ENCODE results near the gene PLCB1. TPM values are rescaled to one million over a fixed set of nuclear protein-coding genes. Genes with fewer than 3 reads are reported as not detected.

Gene PLCB1
- total RNA-seq, 1 donor from 2014 or later: 10.7 TPM

DNA sequence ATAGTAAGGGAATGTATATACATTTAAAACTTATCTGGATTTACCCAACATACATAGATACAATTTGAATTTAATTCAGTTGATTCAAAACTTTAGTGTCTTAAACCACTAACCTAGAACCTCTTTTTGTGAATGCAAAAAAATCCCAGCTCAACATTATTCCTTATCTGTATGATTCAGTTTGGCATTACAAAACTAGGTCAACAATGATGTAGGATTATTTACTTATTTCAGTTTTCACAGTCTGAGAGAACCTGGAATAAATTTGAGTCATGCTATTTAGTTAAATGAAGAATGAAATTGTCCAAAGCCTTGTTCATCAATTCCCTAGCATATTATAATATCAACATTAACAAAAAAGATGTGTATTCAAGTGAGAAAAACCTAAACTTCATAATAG is 7.4 kb upstream of the PLCB1 start:
- H3K36me3 Mint-ChIP-seq (ENCODE audit: low read depth, unreplicated experiment): no peaks in the 10 kb centered on the region
- TF ChIP-seq EZH2 (IDR thresholded peaks at IDR 0.05; ENCODE audit: insufficient read depth, low read length) (no peak), CTCF (IDR thresholded peaks at IDR 0.05; ENCODE audit: insufficient read depth, low read depth, low read length) (no peak)
- H3K27ac Mint-ChIP-seq (ENCODE audit: unreplicated experiment): no peak overlapping the region

DNA sequence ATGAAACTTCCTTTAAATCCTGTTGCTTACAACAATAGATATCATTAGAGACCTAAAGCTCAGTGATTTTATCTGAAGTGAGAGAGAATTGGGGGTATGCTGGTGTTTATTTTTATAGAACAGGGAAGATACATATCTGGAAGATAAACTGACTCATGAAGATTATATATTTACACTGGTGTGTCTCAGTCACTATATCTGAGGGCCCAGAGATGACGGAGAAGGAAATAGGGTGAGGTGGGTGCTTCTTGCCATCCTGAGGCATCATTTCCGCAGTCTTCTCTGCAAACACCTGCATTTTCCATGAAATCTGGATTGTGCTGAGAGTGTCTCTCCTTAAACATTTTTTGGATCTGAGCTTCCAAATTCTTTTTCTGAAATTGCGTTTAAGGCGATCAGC is 5.9 kb upstream of the PLCB1 start:
- FAIRE-seq (no peak), DNase-seq (ENCODE audit: low read depth) (no peak)
- Histone ChIP-seq H2AFZ (ENCODE audit: low read depth, low read length) (no peak overlapping the region), H3K4me2 (ENCODE audit: low read length) (no peak overlapping the region), H3K9ac (ENCODE audit: low read length) (no peak overlapping the region), H3K36me3 (ENCODE audit: insufficient read depth, low read length) (no peaks in the 10 kb centered on the region), H3K9me3 (ENCODE audit: insufficient read depth, low read depth, low read length) (no peaks in the 10 kb centered on the region), H3K4me1 (ENCODE audit: insufficient read depth, low read length) (no peaks in the 10 kb centered on the region), H4K20me1 (ENCODE audit: insufficient read depth, low read length) (no peaks in the 10 kb centered on the region), H3K79me2 (ENCODE audit: insufficient read depth, low read length) (no peaks in the 10 kb centered on the region), H3K27me3 (ENCODE audit: insufficient read depth, low read length) (peaks cover 11% of the 10 kb centered on the region), H3K4me3 (ENCODE audit: insufficient read depth, low read depth, low read length) (no peak overlapping the region), H3K27ac (ENCODE audit: low read depth, low read length) (no peak overlapping the region)
- Mint-ChIP-seq H3K4me1 (ENCODE audit: low read depth, unreplicated experiment) (peaks cover 9% of the 10 kb centered on the region), H3K27me3 (ENCODE audit: low read depth, unreplicated experiment) (peaks cover 6% of the 10 kb centered on the region), H3K27ac (ENCODE audit: unreplicated experiment) (no peak overlapping the region), H3K9me3 (ENCODE audit: unreplicated experiment) (no peaks in the 10 kb centered on the region), H3K36me3 (ENCODE audit: low read depth, unreplicated experiment) (no peaks in the 10 kb centered on the region), H3K4me3 (ENCODE audit: unreplicated experiment) (no peak overlapping the region)
- no peak for TF ChIP-seq CTCF (IDR thresholded peaks at IDR 0.05; ENCODE audit: insufficient read depth, low read depth, low read length)
- no peak for TF ChIP-seq EZH2 (IDR thresholded peaks at IDR 0.05; ENCODE audit: insufficient read depth, low read length)

More for the DNA sequence above, 7.4 kb upstream of the PLCB1 start:
- Histone ChIP-seq H3K27ac (ENCODE audit: low read depth, low read length) (no peak overlapping the region), H3K4me3 (ENCODE audit: insufficient read depth, low read depth, low read length) (no peak overlapping the region), H3K4me2 (ENCODE audit: low read length) (no peak overlapping the region), H3K27me3 (ENCODE audit: insufficient read depth, low read length) (peaks cover 1% of the 10 kb centered on the region), H3K4me1 (ENCODE audit: insufficient read depth, low read length) (no peaks in the 10 kb centered on the region), H4K20me1 (ENCODE audit: insufficient read depth, low read length) (no peaks in the 10 kb centered on the region), H2AFZ (ENCODE audit: low read depth, low read length) (no peak overlapping the region), H3K36me3 (ENCODE audit: insufficient read depth, low read length) (no peaks in the 10 kb centered on the region), H3K9me3 (ENCODE audit: insufficient read depth, low read depth, low read length) (no peaks in the 10 kb centered on the region), H3K79me2 (ENCODE audit: insufficient read depth, low read length) (no peaks in the 10 kb centered on the region), H3K9ac (ENCODE audit: low read length) (no peak overlapping the region)
- DNase-seq (ENCODE audit: low read depth): no peak
- FAIRE-seq: peak; percentile 55
- no peak overlapping the region for H3K4me3 Mint-ChIP-seq (ENCODE audit: unreplicated experiment)
- peaks cover under 1% of the 10 kb centered on the region for H3K27me3 Mint-ChIP-seq (ENCODE audit: low read depth, unreplicated experiment)
- no peaks in the 10 kb centered on the region for H3K9me3 Mint-ChIP-seq (ENCODE audit: unreplicated experiment)
- peaks cover 7% of the 10 kb centered on the region for H3K4me1 Mint-ChIP-seq (ENCODE audit: low read depth, unreplicated experiment)

- Mint-ChIP-seq H3K27me3 (ENCODE audit: low read depth, unreplicated experiment) (peaks cover 6% of the 10 kb centered on the region), H3K9me3 (ENCODE audit: unreplicated experiment) (no peaks in the 10 kb centered on the region), H3K4me3 (ENCODE audit: unreplicated experiment) (no peak overlapping the region), H3K36me3 (ENCODE audit: low read depth, unreplicated experiment) (no peaks in the 10 kb centered on the region), H3K4me1 (ENCODE audit: low read depth, unreplicated experiment) (peaks cover 9% of the 10 kb centered on the region), H3K27ac (ENCODE audit: unreplicated experiment) (no peak overlapping the region)
- no peak overlapping the region for H2AFZ ChIP-seq (ENCODE audit: low read depth, low read length)
- H3K4me2 ChIP-seq (ENCODE audit: low read length): no peak overlapping the region
- H3K27ac ChIP-seq (ENCODE audit: low read depth, low read length): no peak overlapping the region
- no peak overlapping the region for H3K9ac ChIP-seq (ENCODE audit: low read length)
- H3K4me1 ChIP-seq (ENCODE audit: insufficient read depth, low read length): peaks cover 4% of the 10 kb centered on the region
- no peak overlapping the region for H3K4me3 ChIP-seq (ENCODE audit: insufficient read depth, low read depth, low read length)
- DNase-seq (ENCODE audit: low read depth) (no peak), FAIRE-seq (no peak)
- H3K27me3 ChIP-seq (ENCODE audit: insufficient read depth, low read length): peaks cover 11% of the 10 kb centered on the region
- H3K36me3 ChIP-seq (ENCODE audit: insufficient read depth, low read length): no peaks in the 10 kb centered on the region
- H4K20me1 ChIP-seq (ENCODE audit: insufficient read depth, low read length): no peaks in the 10 kb centered on the region
- H3K79me2 ChIP-seq (ENCODE audit: insufficient read depth, low read length): no peaks in the 10 kb centered on the region
- H3K9me3 ChIP-seq (ENCODE audit: insufficient read depth, low read depth, low read length): no peaks in the 10 kb centered on the region
- TF ChIP-seq CTCF (IDR thresholded peaks at IDR 0.05; ENCODE audit: insufficient read depth, low read depth, low read length) (no peak), EZH2 (IDR thresholded peaks at IDR 0.05; ENCODE audit: insufficient read depth, low read length) (no peak)
Observed at GRCh38 chr20:8126841-8127378, 5.2 kb upstream of the PLCB1 start.

Data from astrocyte (in vitro differentiated cells and primary cell).